Vagina (tissue), 2 donors: Measurements from ENCODE around the gene GP1BA. TPM values are rescaled to one million over a fixed set of nuclear protein-coding genes. Genes with fewer than 3 reads are reported as not detected.

Source experiments
- DNase-seq, 2 donors: peaks; one replicate each; pipeline ENCODE4 v3.0.0-alpha.2; 2017; ENCODE audit errors: extremely low spot score in 2 of 2
- H3K27ac ChIP-seq: fragments of 200-600 bp; sonication (generic); one replicate; pipeline ENCODE4 v1.5.1; 2019
- H3K27me3 ChIP-seq: fragments of 200-600 bp; sonication (generic); one replicate; pipeline ENCODE4 v1.5.1; 2019
- H3K36me3 ChIP-seq, 2 donors: fragments of 200-600 bp; sonication (generic); one replicate each; pipeline ENCODE4 v1.5.1; 2017 to 2019
- H3K4me1 ChIP-seq: fragments of 200-600 bp; sonication (generic); one replicate; pipeline ENCODE4 v1.5.1; 2019
- H3K4me3 ChIP-seq, 2 donors: fragments of 200-600 bp; sonication (generic); 1 replicate in 1 of 2; 2 replicates in 1 of 2; pipeline ENCODE4 v1.5.1; 2016 to 2019
- H3K9me3 ChIP-seq: fragments of 200-600 bp; sonication (generic); one replicate; pipeline ENCODE4 v1.5.1; 2019
- POLR2A ChIP-seq, 2 donors: fragments of 450-650 bp; IDR thresholded peaks; one replicate each; pipeline ENCODE4 v1.6.1; 2017; ENCODE audit warnings: antibody characterized with exemption in 2 of 2, mild to moderate bottlenecking in 2 of 2, moderate library complexity in 2 of 2
- POLR2AphosphoS5 ChIP-seq, 2 donors: sonication (generic); formaldehyde crosslinking; IDR thresholded peaks; one replicate each; pipeline ENCODE4 v1.9.0; 2017; ENCODE audit warnings: antibody characterized with exemption in 2 of 2, mild to moderate bottlenecking in 2 of 2, low read depth in 1 of 2; ENCODE audit not compliant: insufficient read depth in 1 of 2
- intact Hi-C: fragments of 100-400 bp; cut with DNase I; formaldehyde crosslinking; loops from one replicate; pipeline ENCODE4 v1.15.1; 2023
- total RNA-seq: library from RNA; depleted of rRNA; stranded (reverse); fragments of >200 nt; gene quantifications from one replicate; pipeline ENCODE4 v1.2.3, GENCODE V29; 2016
- TF ChIP-seq, protein P1 (sequence below), 3 experiments: fragments of 450-650 bp in 2 of 3; fragments of 200-600 bp in 1 of 3; sonication (generic) in 1 of 3; IDR thresholded peaks; one replicate each; pipeline ENCODE4 v1.5.1; 2017 to 2019; ENCODE audit warnings: antibody characterized with exemption in 3 of 3, mild to moderate bottlenecking in 2 of 3, moderate library complexity in 2 of 3

The GP1BA gene
- total RNA-seq, 1 donor from 2014 or later, result not detected

DNA sequence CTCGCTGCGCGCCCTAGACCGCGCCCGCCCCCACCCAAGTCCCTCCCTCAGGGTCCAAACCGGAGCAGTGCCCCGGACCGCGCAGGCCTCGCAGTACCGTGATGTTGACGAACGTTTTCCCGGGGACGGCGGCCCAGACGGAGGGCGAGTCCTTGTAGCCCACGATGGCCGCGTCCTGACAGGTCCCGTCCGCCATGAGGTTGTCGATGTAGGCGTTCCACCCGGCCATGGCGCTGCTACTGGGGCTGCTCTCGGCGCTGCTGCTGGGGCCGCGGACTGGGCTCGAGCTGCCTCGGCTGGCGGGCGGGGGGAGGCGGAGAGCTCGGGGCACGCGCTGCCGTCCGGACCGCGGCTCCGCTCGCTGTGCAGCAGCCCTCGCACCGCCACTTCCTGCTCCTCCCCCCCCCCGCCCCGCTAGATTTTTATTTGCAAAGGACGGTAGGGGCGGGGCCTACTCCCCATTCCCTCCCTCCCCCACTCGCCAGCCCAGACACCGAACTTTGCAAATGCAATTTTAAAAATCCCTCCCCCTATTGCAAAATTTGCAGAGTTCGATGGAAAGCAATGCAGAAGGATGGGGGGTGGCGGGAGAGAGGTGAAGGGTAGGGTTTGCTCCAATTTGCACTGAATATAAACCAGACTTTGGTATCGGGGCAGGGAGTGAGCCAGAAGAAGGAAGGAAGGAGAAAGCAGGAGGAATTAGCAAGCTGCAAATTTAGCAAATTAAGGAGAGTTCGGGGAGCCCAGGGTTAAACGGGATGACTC is 16.3 kb downstream of the GP1BA start, which contains the start of gene PFN1:
Gene PFN1, minus strand, starts transcription at position 365 of the 765 bp plus-strand sequence. Its CDS starts 136 bp downstream, at position 229.
- peak within 1 kb of the TSS; percentile 95 for H3K27ac ChIP-seq
- intact Hi-C loops, result loop anchor here (5.0 kb wide), 1 partner anchor 49 kb away; the partner anchor contains the start of genes INCA1 and KIF1C
- H3K36me3 ChIP-seq, result peaks cover 0 to 22% of the 10 kb centered on the region in 2 donors
- H3K4me1 ChIP-seq, result peaks cover 40% of the 10 kb centered on the region
- TF ChIP-seq, protein P1, sequence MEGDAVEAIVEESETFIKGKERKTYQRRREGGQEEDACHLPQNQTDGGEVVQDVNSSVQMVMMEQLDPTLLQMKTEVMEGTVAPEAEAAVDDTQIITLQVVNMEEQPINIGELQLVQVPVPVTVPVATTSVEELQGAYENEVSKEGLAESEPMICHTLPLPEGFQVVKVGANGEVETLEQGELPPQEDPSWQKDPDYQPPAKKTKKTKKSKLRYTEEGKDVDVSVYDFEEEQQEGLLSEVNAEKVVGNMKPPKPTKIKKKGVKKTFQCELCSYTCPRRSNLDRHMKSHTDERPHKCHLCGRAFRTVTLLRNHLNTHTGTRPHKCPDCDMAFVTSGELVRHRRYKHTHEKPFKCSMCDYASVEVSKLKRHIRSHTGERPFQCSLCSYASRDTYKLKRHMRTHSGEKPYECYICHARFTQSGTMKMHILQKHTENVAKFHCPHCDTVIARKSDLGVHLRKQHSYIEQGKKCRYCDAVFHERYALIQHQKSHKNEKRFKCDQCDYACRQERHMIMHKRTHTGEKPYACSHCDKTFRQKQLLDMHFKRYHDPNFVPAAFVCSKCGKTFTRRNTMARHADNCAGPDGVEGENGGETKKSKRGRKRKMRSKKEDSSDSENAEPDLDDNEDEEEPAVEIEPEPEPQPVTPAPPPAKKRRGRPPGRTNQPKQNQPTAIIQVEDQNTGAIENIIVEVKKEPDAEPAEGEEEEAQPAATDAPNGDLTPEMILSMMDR (IDR thresholded peaks at IDR 0.05), result no peak
- TF ChIP-seq POLR2AphosphoS5 (IDR thresholded peaks at IDR 0.05; ENCODE audit: insufficient read depth in 1 of 2, low read depth in 1 of 2) (peak; percentile 49 to 56), POLR2A (IDR thresholded peaks at IDR 0.05) (peak in 1 of 2 donors; percentile 93)
- peak within 1 kb of the TSS; percentile 91 to 99 for H3K4me3 ChIP-seq
- no peaks in the 10 kb centered on the region for H3K27me3 ChIP-seq
- no peak for DNase-seq
- no peaks in the 10 kb centered on the region for H3K9me3 ChIP-seq

DNA sequence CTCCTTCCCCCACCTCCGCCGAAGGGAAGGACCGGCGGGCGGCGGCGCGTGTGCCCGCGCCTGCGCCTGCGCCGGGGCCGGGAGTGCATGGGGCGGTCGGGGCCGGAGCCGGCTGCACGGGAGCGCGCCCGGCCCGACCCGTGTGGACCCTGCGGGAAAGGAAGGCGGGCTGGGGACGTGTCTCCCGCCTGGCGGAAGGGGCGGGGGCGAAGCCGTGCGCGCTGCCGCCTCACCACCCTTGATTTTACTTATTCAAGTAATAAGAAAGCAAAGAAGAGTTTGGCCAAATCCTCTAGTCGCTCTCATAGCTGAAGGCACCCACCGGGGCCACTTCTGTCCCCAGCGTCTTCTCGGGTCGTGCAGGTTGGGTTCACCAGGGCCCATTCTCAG is 16.8 kb downstream of the GP1BA start:
- TF ChIP-seq POLR2AphosphoS5 (IDR thresholded peaks at IDR 0.05; ENCODE audit: insufficient read depth in 1 of 2, low read depth in 1 of 2) (no peak), POLR2A (IDR thresholded peaks at IDR 0.05) (peak in 1 of 2 donors; percentile 55)
- TF ChIP-seq, protein P1 (IDR thresholded peaks at IDR 0.05), result no peak
- Histone ChIP-seq H3K4me3 (peak overlapping the region; percentile 91 to 99), H3K9me3 (no peaks in the 10 kb centered on the region), H3K36me3 (peaks cover 0 to 20% of the 10 kb centered on the region in 2 donors), H3K27ac (peak overlapping the region; percentile 95), H3K4me1 (peaks cover 45% of the 10 kb centered on the region), H3K27me3 (no peaks in the 10 kb centered on the region)
- no peak for DNase-seq
- intact Hi-C loops, result loop anchor here (5.0 kb wide), 1 partner anchor 48 kb away; the partner anchor contains the start of genes INCA1 and KIF1C

DNA sequence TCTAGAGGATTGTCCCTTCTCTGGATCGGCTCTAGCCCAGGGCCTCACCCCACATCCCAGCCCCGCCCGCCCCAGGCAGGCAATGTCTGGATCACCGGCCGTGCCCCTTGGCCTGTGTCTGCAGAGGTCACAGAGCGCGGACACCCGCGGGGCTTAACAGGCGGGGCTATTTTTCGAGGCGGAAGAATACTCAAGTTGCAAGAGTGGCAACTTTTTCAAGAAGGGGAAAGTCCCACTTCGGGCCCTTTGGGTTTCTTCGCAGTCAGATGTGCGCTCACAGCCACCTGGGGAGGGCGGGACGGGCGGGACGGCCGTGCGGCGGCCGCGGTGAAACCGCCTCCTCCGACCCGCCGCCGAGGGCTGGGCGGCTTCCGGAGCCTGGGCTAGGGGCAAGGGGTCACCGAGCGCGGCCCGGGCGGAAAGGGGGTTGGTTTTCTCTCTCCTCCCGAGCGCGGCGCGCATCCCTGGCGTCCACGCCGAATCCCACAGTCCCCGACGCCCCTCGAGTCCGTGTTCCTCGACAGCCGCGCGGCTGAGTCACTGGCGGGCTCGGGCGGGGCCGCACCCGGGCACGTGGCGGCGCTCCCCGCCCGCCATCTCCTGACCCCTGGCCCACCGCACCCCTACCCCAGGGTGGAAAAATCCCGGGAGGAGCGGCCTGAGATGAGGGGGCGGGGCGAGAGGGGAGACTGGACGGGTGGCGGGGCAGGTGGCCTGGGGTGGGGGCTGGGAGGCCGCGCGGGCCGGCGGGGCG is 17.4 kb downstream of the GP1BA start:
- Histone ChIP-seq H3K9me3 (no peaks in the 10 kb centered on the region), H3K36me3 (peaks cover 0 to 17% of the 10 kb centered on the region in 2 donors), H3K27me3 (no peaks in the 10 kb centered on the region), H3K4me3 (peak overlapping the region; percentile 91 to 99), H3K27ac (peak overlapping the region; percentile 95), H3K4me1 (peaks cover 41% of the 10 kb centered on the region)
- intact Hi-C loops, result loop anchor here (5.0 kb wide), 1 partner anchor 48 kb away; the partner anchor contains the start of genes INCA1 and KIF1C
- TF ChIP-seq, protein P1 (IDR thresholded peaks at IDR 0.05), result no peak
- TF ChIP-seq POLR2AphosphoS5 (IDR thresholded peaks at IDR 0.05; ENCODE audit: insufficient read depth in 1 of 2, low read depth in 1 of 2), result peak in 1 of 2 donors; percentile 61
- no peak for DNase-seq

DNA sequence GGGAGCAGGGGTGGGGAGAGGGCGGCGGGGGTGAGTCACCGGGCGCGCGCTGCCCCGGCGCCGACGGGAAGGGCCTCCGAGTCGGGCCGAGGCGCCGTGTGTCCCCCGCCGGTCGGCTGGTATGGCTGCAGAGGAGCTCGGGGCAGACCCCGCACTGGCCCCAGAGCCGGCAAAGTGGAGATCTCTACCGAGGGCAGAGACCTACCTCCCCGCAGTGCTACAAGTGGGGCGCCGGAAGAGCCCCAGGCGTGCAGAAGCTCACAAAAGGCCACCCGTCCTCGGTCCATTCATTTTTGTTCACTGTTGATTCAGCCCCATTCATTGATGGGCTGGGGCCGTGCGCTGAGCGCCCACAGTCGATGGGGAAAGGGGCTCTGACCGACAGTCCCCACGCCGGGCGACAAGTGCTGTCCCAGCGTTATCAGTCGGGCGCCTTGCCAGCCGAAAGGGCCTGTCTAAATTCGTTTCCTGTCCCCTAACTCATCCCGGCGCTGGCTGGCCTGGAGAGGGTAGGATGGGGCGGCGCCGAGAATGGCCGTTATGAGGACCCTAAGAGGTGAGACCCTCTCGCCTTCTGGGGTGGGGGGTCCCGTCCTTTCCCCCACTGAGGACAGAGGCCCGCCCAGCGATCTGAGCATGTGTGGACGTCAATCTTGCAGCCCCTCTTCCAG is 18.1 kb downstream of the GP1BA start:
- intact Hi-C loops, result no loop called here
- peaks cover 0 to 15% of the 10 kb centered on the region in 2 donors for H3K36me3 ChIP-seq
- no peaks in the 10 kb centered on the region for H3K27me3 ChIP-seq
- peaks cover 34% of the 10 kb centered on the region for H3K4me1 ChIP-seq
- H3K27ac ChIP-seq, result peak overlapping the region; percentile 95
- H3K9me3 ChIP-seq, result no peaks in the 10 kb centered on the region
- TF ChIP-seq POLR2AphosphoS5 (IDR thresholded peaks at IDR 0.05; ENCODE audit: insufficient read depth in 1 of 2, low read depth in 1 of 2) (peak in 1 of 2 donors; percentile 51), POLR2A (IDR thresholded peaks at IDR 0.05) (no peak)
- H3K4me3 ChIP-seq, result peak overlapping the region; percentile 91 to 99
- DNase-seq, result no peak

DNA sequence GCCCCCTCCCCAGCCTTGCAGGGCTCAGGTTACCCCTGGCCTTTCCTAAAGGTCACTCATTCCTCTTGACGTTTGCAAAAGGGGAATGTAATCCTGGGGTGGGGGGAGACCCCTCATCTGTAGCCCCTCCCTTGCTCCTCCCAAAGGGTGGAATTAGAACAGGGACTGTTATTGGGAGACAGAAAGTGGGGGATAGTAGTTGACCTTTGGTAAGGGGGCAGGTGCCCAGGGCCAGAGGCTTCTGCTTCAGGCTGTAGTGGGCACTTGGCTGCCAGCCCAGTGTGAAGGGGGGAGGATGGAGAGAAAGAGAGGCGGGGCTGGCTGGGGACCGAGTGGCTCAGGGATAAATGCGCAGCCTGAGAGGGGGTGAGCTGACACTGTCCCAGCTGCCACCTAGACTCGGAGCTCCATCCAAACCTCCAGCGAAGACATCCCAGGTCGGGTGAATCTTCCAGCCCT is 18.7 kb downstream of the GP1BA start, which contains the start of gene ENO3:
Gene ENO3, plus strand, starts transcription at position 374 of the 459 bp plus-strand sequence. CDS start 711 bp downstream, outside the sequence.
- peak within 1 kb of the TSS; percentile 95 for H3K27ac ChIP-seq
- no peaks in the 10 kb centered on the region for H3K27me3 ChIP-seq
- peaks cover 28% of the 10 kb centered on the region for H3K4me1 ChIP-seq
- no peaks in the 10 kb centered on the region for H3K9me3 ChIP-seq
- no peak for DNase-seq
- TF ChIP-seq POLR2A (IDR thresholded peaks at IDR 0.05) (no peak), POLR2AphosphoS5 (IDR thresholded peaks at IDR 0.05; ENCODE audit: insufficient read depth in 1 of 2, low read depth in 1 of 2) (no peak)
- TF ChIP-seq, protein P1 (IDR thresholded peaks at IDR 0.05), result no peak
- peak within 1 kb of the TSS; percentile 91 to 99 for H3K4me3 ChIP-seq
- intact Hi-C loops, result no loop called here
- peaks cover 0 to 10% of the 10 kb centered on the region in 2 donors for H3K36me3 ChIP-seq
